Tibial nerve (tissue), 4 donors: ENCODE measurements around the gene ASCL5.

Experiments used
- CTCF ChIP-seq, 5 experiments: fragments of 200-600 bp in 3 of 5; fragments of 450-650 bp in 2 of 5; sonication (generic) in 3 of 5; IDR thresholded peaks; one replicate each; pipeline ENCODE4 v1.5.1; 2016 to 2019; ENCODE audit warnings: antibody characterized with exemption in 5 of 5, mild to moderate bottlenecking in 3 of 5, moderate library complexity in 2 of 5
- EP300 ChIP-seq, 2 donors: sonication (generic); formaldehyde crosslinking; IDR thresholded peaks; one replicate each; pipeline ENCODE4 v1.6.1; 2017; ENCODE audit warnings: antibody characterized with exemption in 2 of 2, mild to moderate bottlenecking in 1 of 2
- POLR2A ChIP-seq, 2 donors: fragments of 450-650 bp; IDR thresholded peaks; one replicate each; pipeline ENCODE4 v1.6.1; 2017; ENCODE audit warnings: antibody characterized with exemption in 2 of 2, mild to moderate bottlenecking in 2 of 2, moderate library complexity in 2 of 2

- TF ChIP-seq POLR2A (IDR thresholded peaks at IDR 0.05) (no peak), CTCF (IDR thresholded peaks at IDR 0.05) (no peak), EP300 (IDR thresholded peaks at IDR 0.05) (no peak)
These were observed 13.4 kb upstream of the ASCL5 start for GRCh38 chr1:201140235-201140940.
